GM18951 (cell line): ENCODE results near the gene KIR2DL4.
"Not testable (repeated sequence)": the region's sequence is repeated elsewhere in the genome, so short reads cannot be mapped to it uniquely, and the experiment has no call there.

Experiments
- POLR2A ChIP-seq: IDR thresholded peaks from 4 replicates; pipeline ENCODE4 v1.6.1; 2011; ENCODE audit warnings: mild to moderate bottlenecking; ENCODE audit not compliant: insufficient read length, insufficient read depth; ENCODE audit errors: extremely low read depth
- in situ Hi-C: fragments of 300-500 bp; cut with MboI; formaldehyde crosslinking; loops from one replicate; pipeline ENCODE4 v1.12.0; 2022; ENCODE audit warnings: low sequenced_read_pairs, mixed read lengths, inconsistent platforms; ENCODE audit not compliant: unreplicated experiment

Gene KIR2DL4

DNA sequence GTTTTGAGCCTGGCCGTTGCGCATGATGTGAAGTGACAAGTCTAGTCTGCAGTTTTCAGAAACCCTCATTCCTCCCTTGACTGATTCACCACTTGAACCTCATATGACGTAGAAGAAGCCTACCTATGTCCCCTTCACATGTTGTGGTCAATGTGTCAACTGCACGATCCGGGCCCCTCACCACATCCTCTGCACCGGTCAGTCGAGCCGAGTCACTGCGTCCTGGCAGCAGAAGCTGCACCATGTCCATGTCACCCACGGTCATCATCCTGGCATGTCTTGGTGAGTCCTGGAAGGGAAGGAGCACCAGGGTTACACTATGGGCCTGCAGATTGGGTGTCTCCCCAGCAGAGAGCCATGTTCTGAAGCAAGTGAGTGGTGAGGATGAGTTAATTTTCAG is at the start of gene KIR2DL4:
Gene KIR2DL4 (plus strand): TSS at position 201 of the 400 bp plus-strand sequence. CDS start 42 bp downstream, at position 243.
- in situ Hi-C loops: no loop called here
- TF ChIP-seq POLR2A: no peak

- in situ Hi-C loops: not testable (repeated sequence)
Observed at GRCh38 chr19:54756204-54757110, 47.0 kb upstream of the KIR2DL4 start.

GRCh38 chr19:54758577-54758976 is 44.8 kb upstream of the KIR2DL4 start:
- in situ Hi-C loops: not testable (repeated sequence)

DNA sequence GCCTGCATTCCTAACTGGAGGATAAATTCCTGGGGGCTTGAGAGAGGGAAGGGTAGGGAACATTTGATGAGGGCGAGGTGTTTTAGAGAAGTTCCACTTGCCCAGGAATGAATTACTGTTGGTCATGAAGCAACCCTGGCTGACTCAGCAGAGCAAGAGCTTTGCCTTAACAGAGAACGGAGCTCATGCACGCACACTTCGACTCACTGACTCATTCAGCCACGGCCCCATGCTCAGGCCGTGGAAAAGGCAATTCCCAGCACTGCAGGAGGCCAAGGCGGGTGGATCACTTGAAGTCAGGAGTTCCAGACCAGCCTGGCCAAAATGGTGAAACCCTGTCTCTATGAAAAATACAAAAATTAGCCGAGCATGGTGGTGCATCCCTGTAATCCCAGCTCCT is 39.2 kb upstream of the KIR2DL4 start:
- in situ Hi-C loops: not testable (repeated sequence)

GRCh38 chr19:54766464-54766863 is 36.9 kb upstream of the KIR2DL4 start:
- in situ Hi-C loops: not testable (repeated sequence)

DNA sequence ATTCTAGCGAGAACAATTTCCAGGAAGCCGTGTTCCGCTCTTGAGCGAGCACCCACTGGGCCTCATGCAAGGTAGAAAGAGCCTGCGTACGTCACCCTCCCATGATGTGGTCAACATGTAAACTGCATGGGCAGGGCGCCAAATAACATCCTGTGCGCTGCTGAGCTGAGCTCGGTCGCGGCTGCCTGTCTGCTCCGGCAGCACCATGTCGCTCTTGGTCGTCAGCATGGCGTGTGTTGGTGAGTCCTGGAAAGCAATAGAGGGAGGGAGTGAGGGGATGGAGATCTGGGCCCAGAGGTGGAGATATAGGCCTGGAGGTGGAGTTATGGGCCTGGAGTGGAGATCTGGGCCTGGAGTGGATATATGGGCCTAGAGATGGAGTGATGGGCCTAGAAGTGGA is 33.8 kb upstream of the KIR2DL4 start, which contains the start of gene KIR2DL1:
Gene KIR2DL1 (plus strand): TSS at position 148 of the 400 bp plus-strand sequence. CDS start 58 bp downstream, at position 206.
- in situ Hi-C loops: not testable (repeated sequence)

GRCh38 chr19:54770511-54770910 is 32.9 kb upstream of the KIR2DL4 start:
- in situ Hi-C loops: not testable (repeated sequence)

DNA sequence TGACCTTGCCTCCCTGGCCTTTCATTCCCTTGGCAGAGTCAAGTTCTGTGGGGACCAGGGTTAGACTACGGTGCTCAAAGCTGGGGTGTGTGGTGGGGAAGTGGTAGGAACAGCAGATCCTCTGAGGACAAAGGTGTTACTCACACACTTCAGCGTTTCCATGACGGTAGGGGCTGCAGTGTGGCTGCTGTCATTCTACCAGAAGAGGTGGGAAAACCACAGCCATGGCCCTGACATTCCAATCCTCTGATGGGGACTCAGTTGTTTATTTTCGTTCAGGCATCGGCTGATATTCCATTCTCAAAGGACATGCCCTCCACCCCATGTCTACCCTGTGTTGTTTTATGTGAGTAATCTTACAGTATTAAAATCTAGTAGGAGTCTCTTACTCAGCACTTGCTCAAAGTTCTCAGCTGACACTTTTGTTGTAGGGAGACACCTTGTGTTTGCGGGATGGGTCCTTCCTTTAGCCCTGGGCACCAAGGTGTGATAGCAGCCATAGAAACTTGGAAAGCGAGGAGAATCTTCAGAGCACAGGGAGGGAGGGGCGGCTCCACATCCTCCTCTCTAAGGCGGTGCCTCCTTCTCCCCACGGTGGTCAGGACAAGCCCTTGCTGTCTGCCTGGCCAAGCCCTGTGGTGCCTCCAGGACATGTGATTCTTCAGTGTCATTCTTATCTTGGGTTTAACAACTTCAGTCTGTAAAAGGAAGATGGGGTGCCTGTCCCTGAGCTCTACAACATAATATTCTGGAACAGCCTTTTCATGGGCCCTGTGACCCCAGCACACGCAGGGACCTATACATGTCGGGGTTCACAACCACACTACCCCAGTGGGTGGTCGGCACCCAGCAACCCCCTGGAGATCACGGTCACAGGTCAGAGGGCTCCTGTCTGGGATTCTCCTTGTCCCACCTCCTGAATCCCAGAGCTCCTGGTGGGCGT is 32.1 kb upstream of the KIR2DL4 start:
- in situ Hi-C loops: not testable (repeated sequence)

GRCh38 chr19:54772666-54773065 is 30.7 kb upstream of the KIR2DL4 start:
- in situ Hi-C loops: not testable (repeated sequence)

GRCh38 chr19:54775095-54775815 is 28.2 kb upstream of the KIR2DL4 start:
- in situ Hi-C loops: not testable (repeated sequence)

DNA sequence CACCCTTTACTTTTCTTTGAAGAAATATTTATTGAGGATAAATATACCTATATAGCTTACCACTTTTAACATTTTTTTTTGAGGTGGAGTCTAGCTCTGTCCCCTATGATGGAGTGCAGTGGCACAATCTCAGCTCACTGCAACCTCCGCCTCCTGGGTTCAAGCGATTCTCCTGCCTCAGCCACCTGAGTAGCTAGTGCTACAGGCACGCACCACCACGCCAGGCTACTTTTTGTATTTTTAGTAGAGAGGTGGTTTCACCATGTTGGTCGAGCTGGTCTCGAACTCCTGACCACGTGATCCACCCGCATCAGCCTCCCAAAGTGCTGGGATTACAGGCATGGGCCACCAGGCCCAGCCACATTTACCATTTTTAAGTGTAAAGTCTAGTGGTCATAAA is 27.6 kb upstream of the KIR2DL4 start:
- in situ Hi-C loops: not testable (repeated sequence)

GRCh38 chr19:54777851-54778250 is 25.6 kb upstream of the KIR2DL4 start:
- in situ Hi-C loops: not testable (repeated sequence)

DNA sequence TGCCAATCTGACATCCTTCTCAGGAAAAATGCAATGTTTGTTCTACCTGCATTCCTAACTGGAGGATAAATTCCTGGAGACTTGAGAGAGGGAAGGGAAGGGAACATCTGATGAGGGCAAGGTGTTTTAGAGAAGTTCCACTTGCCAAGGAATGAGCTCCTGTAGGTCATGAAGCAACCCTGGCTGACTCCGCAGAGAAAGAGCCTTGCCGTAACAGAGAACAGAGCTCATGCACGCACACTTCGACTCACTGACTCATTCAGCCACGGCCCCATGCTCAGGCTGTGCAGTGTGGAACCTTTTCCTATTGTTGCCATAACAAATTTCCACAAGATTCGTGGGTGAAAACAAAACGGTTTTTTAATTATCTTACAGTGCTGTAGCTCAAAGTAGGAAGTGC is 24.5 kb upstream of the KIR2DL4 start:
- in situ Hi-C loops: not testable (repeated sequence)

GRCh38 chr19:54782916-54783315 is 20.5 kb upstream of the KIR2DL4 start:
- in situ Hi-C loops: not testable (repeated sequence)

DNA sequence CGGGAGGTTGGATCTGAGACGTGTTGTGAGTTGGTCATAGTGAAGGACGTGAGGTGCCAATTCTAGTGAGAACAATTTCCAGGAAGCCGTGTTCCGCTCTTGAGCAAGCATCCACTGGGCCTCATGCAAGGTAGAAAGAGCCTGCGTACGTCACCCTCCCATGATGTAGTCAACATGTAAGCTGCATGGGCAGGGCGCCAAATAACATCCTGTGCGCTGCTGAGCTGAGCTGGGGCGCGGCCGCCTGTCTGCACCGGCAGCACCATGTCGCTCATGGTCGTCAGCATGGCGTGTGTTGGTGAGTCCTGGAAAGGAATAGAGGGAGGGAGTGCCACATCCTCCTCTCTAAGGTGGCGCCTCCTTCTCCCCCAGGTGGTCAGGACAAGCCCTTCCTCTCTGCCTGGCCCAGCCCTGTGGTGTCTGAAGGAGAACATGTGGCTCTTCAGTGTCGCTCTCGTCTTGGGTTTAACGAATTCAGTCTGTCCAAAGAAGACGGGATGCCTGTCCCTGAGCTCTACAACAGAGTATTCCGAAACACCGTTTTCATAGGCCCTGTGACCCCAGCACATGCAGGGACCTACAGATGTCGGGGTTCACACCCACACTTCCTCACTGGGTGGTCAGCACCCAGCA is 17.2 kb upstream of the KIR2DL4 start:
- in situ Hi-C loops: not testable (repeated sequence)

DNA sequence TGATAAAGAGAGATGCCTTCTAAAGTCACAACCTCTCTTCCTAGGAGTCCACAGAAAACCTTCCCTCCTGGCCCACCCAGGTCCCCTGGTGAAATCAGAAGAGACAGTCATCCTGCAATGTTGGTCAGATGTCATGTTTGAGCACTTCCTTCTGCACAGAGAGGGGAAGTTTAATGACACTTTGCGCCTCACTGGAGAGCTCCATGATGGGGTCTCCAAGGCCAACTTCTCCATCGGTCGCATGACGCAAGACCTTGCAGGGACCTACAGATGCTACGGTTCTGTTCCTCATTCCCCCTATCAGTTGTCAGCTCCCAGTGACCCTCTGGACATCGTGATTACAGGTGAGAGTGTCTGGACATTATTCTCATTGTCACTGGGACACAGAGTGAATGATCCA is 15.3 kb upstream of the KIR2DL4 start:
- in situ Hi-C loops: not testable (repeated sequence)
